HepG2 (cell line): ENCODE results near the gene BHMT. TPM values are rescaled to one million over a fixed set of nuclear protein-coding genes. Genes with fewer than 3 reads are reported as not detected.

ENCODE experiments used
- BORCS8-MEF2B ChIP-seq: sonication (generic); formaldehyde crosslinking; IDR thresholded peaks from 2 replicates; pipeline ENCODE4 v1.8.0; 2022; ENCODE audit warnings: mild to moderate bottlenecking, missing genetic modification reagents
- CERS6 ChIP-seq: sonication (generic); formaldehyde crosslinking; IDR thresholded peaks from 2 replicates; pipeline ENCODE4 v1.5.0; 2020; ENCODE audit warnings: missing genetic modification reagents
- EEA1 ChIP-seq: sonication (generic); formaldehyde crosslinking; IDR thresholded peaks from 2 replicates; pipeline ENCODE4 v1.5.1; 2020; ENCODE audit warnings: mild to moderate bottlenecking, missing genetic modification reagents, borderline replicate concordance
- FOXC1 ChIP-seq: sonication (generic); formaldehyde crosslinking; IDR thresholded peaks from 2 replicates; pipeline ENCODE4 v1.8.0; 2022; ENCODE audit warnings: mild to moderate bottlenecking, missing genetic modification reagents, borderline replicate concordance
- KAT7 ChIP-seq: IDR thresholded peaks from 2 replicates; pipeline ENCODE4 v1.6.1; 2018; ENCODE audit warnings: borderline replicate concordance, missing compliant biosample characterization
- MTF1 ChIP-seq: sonication (generic); formaldehyde crosslinking; IDR thresholded peaks from 2 replicates; pipeline ENCODE4 v1.5.0; 2020; ENCODE audit warnings: missing genetic modification reagents
- PLSCR1 ChIP-seq: sonication (generic); formaldehyde crosslinking; IDR thresholded peaks from 2 replicates; pipeline ENCODE4 v1.5.0; 2020; ENCODE audit warnings: missing genetic modification reagents, mild to moderate bottlenecking, borderline replicate concordance
- RFXAP ChIP-seq: sonication (generic); formaldehyde crosslinking; IDR thresholded peaks from 2 replicates; pipeline ENCODE4 v1.4.0; 2020; ENCODE audit warnings: missing genetic modification reagents, borderline replicate concordance
- THAP7 ChIP-seq: sonication (generic); formaldehyde crosslinking; IDR thresholded peaks from 2 replicates; pipeline ENCODE4 v1.8.1; 2023; ENCODE audit warnings: mild to moderate bottlenecking, missing genetic modification reagents
- YY1 ChIP-seq: IDR thresholded peaks from 2 replicates; pipeline ENCODE4 v1.6.1; 2011; ENCODE audit warnings: low read length, low read depth, moderate library complexity, mild to moderate bottlenecking; ENCODE audit not compliant: insufficient read depth, insufficient replicate concordance
- ZGPAT ChIP-seq: IDR thresholded peaks from 2 replicates; pipeline ENCODE4 v1.6.1; 2016; ENCODE audit warnings: mild to moderate bottlenecking
- ZHX1 ChIP-seq: sonication (generic); formaldehyde crosslinking; IDR thresholded peaks from 2 replicates; pipeline ENCODE4 v1.8.1; 2022; ENCODE audit warnings: low read depth, mild to moderate bottlenecking, missing genetic modification reagents
- ZNF274 ChIP-seq: sonication (generic); formaldehyde crosslinking; IDR thresholded peaks from 2 replicates; pipeline ENCODE4 v1.5.1; 2020; ENCODE audit warnings: mild to moderate bottlenecking, missing genetic modification reagents
- ZNF350 ChIP-seq: sonication (generic); formaldehyde crosslinking; IDR thresholded peaks from 2 replicates; pipeline ENCODE4 v1.4.0; 2020; ENCODE audit warnings: mild to moderate bottlenecking, low read depth, missing genetic modification reagents, borderline replicate concordance
- ZNF510 ChIP-seq: sonication (generic); formaldehyde crosslinking; IDR thresholded peaks from 2 replicates; pipeline ENCODE4 v1.4.0; 2020; ENCODE audit warnings: low read depth, mild to moderate bottlenecking, missing genetic modification reagents
- ZNF556 ChIP-seq: sonication (generic); formaldehyde crosslinking; IDR thresholded peaks from 2 replicates; pipeline ENCODE4 v1.4.0; 2020; ENCODE audit warnings: mild to moderate bottlenecking, missing genetic modification reagents, borderline replicate concordance
- ZNF607 ChIP-seq: sonication (generic); formaldehyde crosslinking; IDR thresholded peaks from 2 replicates; pipeline ENCODE4 v1.5.1; 2020; ENCODE audit warnings: missing genetic modification reagents, mild to moderate bottlenecking, borderline replicate concordance
- ZNF678 ChIP-seq: sonication (generic); formaldehyde crosslinking; IDR thresholded peaks from 2 replicates; pipeline ENCODE4 v1.4.0; 2020; ENCODE audit warnings: mild to moderate bottlenecking, missing genetic modification reagents
- ZNF740 ChIP-seq: sonication (generic); formaldehyde crosslinking; IDR thresholded peaks from 2 replicates; pipeline ENCODE4 v1.4.0; 2020; ENCODE audit warnings: missing genetic modification reagents
- ZNF776 ChIP-seq: sonication (generic); formaldehyde crosslinking; IDR thresholded peaks from 2 replicates; pipeline ENCODE4 v1.4.0; 2020; ENCODE audit warnings: mild to moderate bottlenecking, missing genetic modification reagents
- polyA plus RNA-seq, 8 experiments: library from polyadenylated mRNA; depleted of rRNA in 3 of 8; stranded (reverse) in 7 of 8; unstranded in 1 of 8; fragments of >200 nt; fragmentation: Illumina TruSeq in 4 of 8; extraction: Trizol in 4 of 8; gene quantifications; 2 replicates each; pipeline versions ENCODE4 v1.2.1 to v1.2.3, GENCODE V29; 2011 to 2016; ENCODE audit warnings: low read depth in 4 of 8, missing spikeins in 1 of 8, mixed read lengths in 1 of 8; ENCODE audit not compliant: insufficient read depth in 1 of 8
- total RNA-seq, 5 experiments: library from RNA; depleted of rRNA; stranded (reverse); fragments of >200 nt; fragmentation: Illumina TruSeq; extraction: Trizol; gene quantifications; 2 replicates each; pipeline ENCODE4 v1.2.3, GENCODE V29; 2016; ENCODE audit warnings: low read depth in 1 of 5

BHMT gene
- total and polyA plus RNA-seq, 2 of the 13 experiments (the other 11 are each of a cell fraction or from before 2014, with no cell fraction given): 0.40 to 6.4 TPM

GRCh38 chr5:79069488-79070349 lies 41.9 kb upstream of the BHMT start, which contains the start of the genes BHMT2 and DMGDH (continued):
- TF ChIP-seq ZGPAT (CRISPR knock-in tag) (peak; percentile 32), ZNF776 (CRISPR knock-in tag) (peak; percentile 60; the same call in 1 of the 2 replicates), ZNF510 (CRISPR knock-in tag) (peak; percentile 73; the same call in 1 of the 2 replicates), BORCS8-MEF2B (CRISPR knock-in tag) (0 out of 2 replicates have a peak, but pooled peaks have one; percentile 28), ZNF274 (CRISPR knock-in tag) (peak; percentile 53; the same call in 1 of the 2 replicates), ZNF607 (CRISPR knock-in tag) (peak; percentile 46; the same call in 1 of the 2 replicates), EEA1 (CRISPR knock-in tag) (no peak), RFXAP (no peak), ZNF740 (CRISPR knock-in tag) (no peak), ZNF556 (CRISPR knock-in tag) (0 out of 2 replicates have a peak, but pooled peaks have one; percentile 62), YY1 (peak; percentile 25), THAP7 (CRISPR knock-in tag) (no peak), FOXC1 (CRISPR knock-in tag) (no peak), KAT7 (CRISPR knock-in tag) (peak; percentile 35; the same call in 1 of the 2 replicates), PLSCR1 (no peak), ZNF678 (0 out of 2 replicates have a peak, but pooled peaks have one; percentile 75), ZNF350 (CRISPR knock-in tag) (peak; percentile 56; the same call in 1 of the 2 replicates), CERS6 (no peak), ZHX1 (CRISPR knock-in tag) (peak; percentile 53; the same call in 1 of the 2 replicates), MTF1 (no peak)
